PFSK-1 (cell line): Measurements from ENCODE around the gene CYBA.
A peak's percentile ranks its signal among the peaks of the same experiment; 100 is the strongest.

Experiments
- FOXP2 ChIP-seq: optimal IDR thresholded peaks from 2 replicates; pipeline ENCODE3; 2011; ENCODE audit warnings: borderline replicate concordance, control low read depth, inconsistent platforms; ENCODE audit not compliant: insufficient read depth; ENCODE audit errors: extremely low read length, extremely low read depth
- POLR2AphosphoS5 ChIP-seq: IDR thresholded peaks from 2 replicates; pipeline ENCODE4 v1.6.1; 2012; ENCODE audit warnings: low read depth, mild to moderate bottlenecking, control low read depth, low read length, moderate library complexity
- SIN3A ChIP-seq: IDR thresholded peaks from 2 replicates; pipeline ENCODE4 v1.6.1; 2012; ENCODE audit warnings: mild to moderate bottlenecking, low read length, moderate library complexity, borderline replicate concordance; ENCODE audit not compliant: insufficient read depth
- TAF1 ChIP-seq: IDR thresholded peaks from 2 replicates; pipeline ENCODE4 v1.6.1; 2012; ENCODE audit warnings: low read length, control low read depth, borderline replicate concordance; ENCODE audit not compliant: insufficient read depth
- TF ChIP-seq, protein P1 (sequence below), 2 experiments: IDR thresholded peaks; 2 replicates each; pipeline versions ENCODE4 v1.6.1 to v1.8.0; 2011 to 2012; ENCODE audit warnings: low read depth in 2 of 2, low read length in 2 of 2, control low read depth in 1 of 2, inconsistent platforms in 1 of 2, mild to moderate bottlenecking in 1 of 2, moderate library complexity in 1 of 2; ENCODE audit not compliant: insufficient read depth in 1 of 2

Gene CYBA

DNA sequence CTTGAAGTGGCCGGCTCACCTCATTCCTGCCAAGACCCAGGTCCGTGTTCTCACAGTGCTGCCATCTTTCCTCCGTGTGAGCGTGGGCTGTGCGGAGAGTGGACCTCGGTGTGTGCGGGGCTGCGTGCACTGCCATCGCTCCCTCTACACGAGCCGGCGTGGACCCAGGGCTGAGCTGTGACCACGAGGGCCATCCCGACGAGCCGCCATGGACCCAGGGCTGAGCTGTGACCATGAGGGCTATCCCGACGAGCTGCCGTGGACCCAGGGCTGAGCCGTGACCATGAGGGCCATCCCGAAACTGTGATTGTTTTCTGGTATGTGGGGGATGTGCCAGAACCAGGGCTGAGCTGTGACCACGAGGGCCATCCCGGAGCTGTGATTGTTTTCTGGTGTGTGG lies 21.0 kb upstream of the CYBA start:
- TF ChIP-seq TAF1, result no peak
- no peak for TF ChIP-seq FOXP2
- TF ChIP-seq, protein P1, sequence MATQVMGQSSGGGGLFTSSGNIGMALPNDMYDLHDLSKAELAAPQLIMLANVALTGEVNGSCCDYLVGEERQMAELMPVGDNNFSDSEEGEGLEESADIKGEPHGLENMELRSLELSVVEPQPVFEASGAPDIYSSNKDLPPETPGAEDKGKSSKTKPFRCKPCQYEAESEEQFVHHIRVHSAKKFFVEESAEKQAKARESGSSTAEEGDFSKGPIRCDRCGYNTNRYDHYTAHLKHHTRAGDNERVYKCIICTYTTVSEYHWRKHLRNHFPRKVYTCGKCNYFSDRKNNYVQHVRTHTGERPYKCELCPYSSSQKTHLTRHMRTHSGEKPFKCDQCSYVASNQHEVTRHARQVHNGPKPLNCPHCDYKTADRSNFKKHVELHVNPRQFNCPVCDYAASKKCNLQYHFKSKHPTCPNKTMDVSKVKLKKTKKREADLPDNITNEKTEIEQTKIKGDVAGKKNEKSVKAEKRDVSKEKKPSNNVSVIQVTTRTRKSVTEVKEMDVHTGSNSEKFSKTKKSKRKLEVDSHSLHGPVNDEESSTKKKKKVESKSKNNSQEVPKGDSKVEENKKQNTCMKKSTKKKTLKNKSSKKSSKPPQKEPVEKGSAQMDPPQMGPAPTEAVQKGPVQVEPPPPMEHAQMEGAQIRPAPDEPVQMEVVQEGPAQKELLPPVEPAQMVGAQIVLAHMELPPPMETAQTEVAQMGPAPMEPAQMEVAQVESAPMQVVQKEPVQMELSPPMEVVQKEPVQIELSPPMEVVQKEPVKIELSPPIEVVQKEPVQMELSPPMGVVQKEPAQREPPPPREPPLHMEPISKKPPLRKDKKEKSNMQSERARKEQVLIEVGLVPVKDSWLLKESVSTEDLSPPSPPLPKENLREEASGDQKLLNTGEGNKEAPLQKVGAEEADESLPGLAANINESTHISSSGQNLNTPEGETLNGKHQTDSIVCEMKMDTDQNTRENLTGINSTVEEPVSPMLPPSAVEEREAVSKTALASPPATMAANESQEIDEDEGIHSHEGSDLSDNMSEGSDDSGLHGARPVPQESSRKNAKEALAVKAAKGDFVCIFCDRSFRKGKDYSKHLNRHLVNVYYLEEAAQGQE (IDR thresholded peaks at IDR 0.05; ENCODE audit: insufficient read depth in 1 of 2, low read depth in 2 of 2, low read length in 2 of 2), result no peak
- TF ChIP-seq SIN3A, result no peak
- no peak for TF ChIP-seq POLR2AphosphoS5

DNA sequence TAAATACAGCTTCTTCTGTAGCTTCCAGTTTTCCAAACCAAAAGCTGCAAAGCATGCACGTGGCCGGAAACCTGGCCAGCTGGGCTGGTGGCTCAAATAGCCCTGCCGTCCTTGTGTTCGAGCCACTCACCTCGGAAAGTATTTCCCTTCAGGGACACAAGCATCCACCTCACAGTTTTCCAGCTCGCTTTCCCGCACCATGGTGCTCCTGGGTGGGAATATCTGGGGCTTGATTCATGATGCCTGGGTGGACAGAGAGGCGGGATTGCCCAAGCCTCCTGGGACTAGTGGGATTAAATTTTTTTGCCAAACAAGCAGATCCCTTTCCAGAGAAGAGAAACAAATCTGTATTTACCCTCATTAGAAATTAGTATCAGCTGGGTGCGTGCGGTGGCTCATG lies 19.1 kb upstream of the CYBA start:
- TF ChIP-seq POLR2AphosphoS5 (no peak), FOXP2 (no peak), TAF1 (no peak), SIN3A (no peak)
- TF ChIP-seq, protein P1 (IDR thresholded peaks at IDR 0.05; ENCODE audit: insufficient read depth in 1 of 2, low read depth in 2 of 2, low read length in 2 of 2), result no peak

DNA sequence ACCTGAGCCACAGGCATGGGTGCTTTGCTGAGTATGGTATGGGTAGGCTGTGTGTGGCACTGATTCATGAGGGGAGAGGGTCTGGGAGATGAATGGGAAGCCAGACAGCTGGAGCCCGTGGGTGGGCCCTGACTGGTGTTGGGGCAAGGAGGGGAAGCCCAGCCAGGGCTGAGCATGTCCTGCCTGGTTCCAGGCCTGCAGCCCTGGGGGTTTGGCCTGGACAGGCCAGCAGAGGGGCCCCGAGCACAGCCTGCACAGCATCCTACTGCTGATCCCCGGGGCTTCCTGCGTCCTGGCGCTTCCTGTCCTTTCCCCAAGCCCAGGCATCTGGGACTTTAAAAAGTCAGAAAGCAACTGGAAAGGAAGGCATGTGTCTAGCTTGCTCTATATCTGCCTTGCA lies 16.6 kb upstream of the CYBA start:
- TF ChIP-seq FOXP2 (peak; percentile 70), TAF1 (no peak), POLR2AphosphoS5 (no peak), SIN3A (no peak)
- TF ChIP-seq, protein P1 (IDR thresholded peaks at IDR 0.05; ENCODE audit: insufficient read depth in 1 of 2, low read depth in 2 of 2, low read length in 2 of 2), result no peak

DNA sequence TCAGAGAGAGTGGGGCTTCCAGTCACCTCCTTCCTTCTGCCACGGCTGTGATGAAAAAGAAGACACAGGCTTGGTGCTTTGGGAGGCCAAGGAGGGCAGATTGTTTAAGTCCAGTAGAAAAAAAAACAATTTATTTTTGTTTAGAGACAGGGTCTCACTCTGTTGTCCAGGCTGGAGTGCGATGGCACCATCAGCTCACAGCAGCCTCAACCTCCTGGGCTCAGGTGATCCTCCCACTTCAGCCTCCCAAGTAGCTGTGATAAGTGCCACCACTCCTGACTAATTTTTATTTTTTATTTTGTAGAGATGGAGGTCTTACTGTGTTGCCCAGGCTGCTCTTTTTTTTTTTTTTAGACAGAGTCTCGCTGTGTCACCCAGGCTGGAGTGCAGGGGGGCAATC lies 14.7 kb upstream of the CYBA start:
- TF ChIP-seq POLR2AphosphoS5 (no peak), FOXP2 (no peak), TAF1 (no peak), SIN3A (no peak)
- TF ChIP-seq, protein P1 (IDR thresholded peaks at IDR 0.05; ENCODE audit: insufficient read depth in 1 of 2, low read depth in 2 of 2, low read length in 2 of 2), result no peak

DNA sequence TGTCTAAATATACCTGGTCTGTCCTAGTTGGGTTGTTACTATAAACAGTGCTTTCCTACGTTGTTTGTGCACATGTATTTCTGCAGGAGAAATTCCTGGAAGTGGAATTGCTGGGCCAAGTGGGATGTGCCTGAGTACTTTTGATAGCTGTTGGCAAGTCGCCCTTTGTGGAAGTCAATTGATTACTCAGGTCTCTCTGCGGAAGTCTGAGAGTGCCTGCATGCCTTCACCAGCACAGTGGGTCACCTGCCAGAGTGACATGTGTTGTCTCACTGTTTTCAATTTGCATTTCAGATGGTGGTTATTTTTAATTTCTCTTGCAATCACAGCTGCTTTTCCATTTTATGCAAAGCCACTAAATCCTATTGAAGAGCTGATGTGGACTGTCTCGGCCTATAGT lies 14.3 kb upstream of the CYBA start:
- TF ChIP-seq, protein P1 (IDR thresholded peaks at IDR 0.05; ENCODE audit: insufficient read depth in 1 of 2, low read depth in 2 of 2, low read length in 2 of 2), result no peak
- TF ChIP-seq SIN3A (no peak), POLR2AphosphoS5 (no peak), TAF1 (no peak), FOXP2 (no peak)
